SK-N-SH (cell line): Measurements from ENCODE around the gene VPS36. TPM values are rescaled to one million over a fixed set of nuclear protein-coding genes. Genes with fewer than 3 reads are reported as not detected.

Experiments
- CTCF ChIA-PET: fragments of 300-600, 350-600 bp; formaldehyde crosslinking; extraction: SDS; loops from one replicate; lab custom pipeline; 2021; lab: Yijun Ruan, JAX
- POLR2A ChIA-PET: fragments of 350-600 bp; sonication (Branson Sonifier 250); formaldehyde crosslinking; extraction: SDS; loops from one replicate; lab custom pipeline; 2020; ENCODE audit warnings: antibody characterized with exemption, inconsistent platforms; lab: Yijun Ruan, JAX
- DNase-seq: peaks from one replicate; pipeline ENCODE4 v3.0.0; 2012
- H2AFZ ChIP-seq: fragments of 200-600 bp; sonication (generic); 2 replicates; pipeline ENCODE4 v1.8.1; 2016; ENCODE audit warnings: antibody characterized with exemption, mild to moderate bottlenecking, low read depth
- H3F3A ChIP-seq: fragments of 200-600 bp; sonication (generic); replicated peaks from 2 replicates; pipeline ENCODE3; 2016; ENCODE audit warnings: antibody characterized with exemption, mild to moderate bottlenecking; ENCODE audit not compliant: insufficient read depth
- H3K27ac ChIP-seq, 2 experiments: fragments of 200-500 bp in 1 of 2; fragments of 200-600 bp in 1 of 2; sonication (Bioruptor generic) in 1 of 2; sonication (generic), shearing (Covaris generic) in 1 of 2; 2 replicates each; pipeline versions ENCODE4 v1.5.1 to v1.6.1; 2014 to 2016; ENCODE audit warnings: low read depth in 2 of 2, inconsistent platforms in 1 of 2, low read length in 1 of 2, mild to moderate bottlenecking in 1 of 2, mixed read lengths in 1 of 2
- H3K27me3 ChIP-seq: fragments of 200-600 bp; sonication (generic), shearing (Covaris generic); 2 replicates; pipeline ENCODE4 v1.6.1; 2016; ENCODE audit warnings: mixed run types; ENCODE audit not compliant: insufficient read depth
- H3K36me3 ChIP-seq, 2 experiments: fragments of 200-500 bp in 1 of 2; fragments of 200-600 bp in 1 of 2; sonication (Bioruptor generic) in 1 of 2; sonication (generic) in 1 of 2; replicated peaks in 1 of 2; 2 replicates each; pipeline versions ENCODE3 to v1.5.1; 2014 to 2016; ENCODE audit warnings: low read length in 1 of 2, mild to moderate bottlenecking in 1 of 2; ENCODE audit not compliant: insufficient read depth in 2 of 2, control insufficient read depth in 1 of 2
- H3K4me1 ChIP-seq, 2 experiments: fragments of 200-500 bp in 1 of 2; fragments of 200-600 bp in 1 of 2; sonication (Bioruptor generic) in 1 of 2; sonication (generic), shearing (Covaris generic) in 1 of 2; 2 replicates each; pipeline versions ENCODE4 v1.5.1 to v1.6.1; 2014 to 2016; ENCODE audit warnings: low read depth in 1 of 2, low read length in 1 of 2, mixed run types in 1 of 2; ENCODE audit not compliant: insufficient read depth in 2 of 2, control insufficient read depth in 1 of 2
- H3K4me2 ChIP-seq: fragments of 200-600 bp; sonication (generic), shearing (Covaris generic); 2 replicates; pipeline ENCODE4 v1.6.1; 2017; ENCODE audit warnings: mixed run types
- H3K4me3 ChIP-seq, 2 experiments: fragments of 200-500 bp in 1 of 2; fragments of 200-600 bp in 1 of 2; sonication (Bioruptor generic) in 1 of 2; sonication (generic), shearing (Covaris generic) in 1 of 2; 2 replicates each; pipeline versions ENCODE4 v1.5.1 to v1.8.1; 2014 to 2016; ENCODE audit warnings: low read depth in 2 of 2, inconsistent platforms in 1 of 2, low read length in 1 of 2, mild to moderate bottlenecking in 1 of 2, mixed read lengths in 1 of 2, moderate library complexity in 1 of 2
- H3K79me2 ChIP-seq: fragments of 200-600 bp; sonication (generic); 2 replicates; pipeline ENCODE4 v1.8.1; 2017; ENCODE audit warnings: mild to moderate bottlenecking; ENCODE audit not compliant: insufficient read depth
- H3K9ac ChIP-seq: fragments of 200-600 bp; sonication (generic); 2 replicates; pipeline ENCODE4 v1.6.1; 2017; ENCODE audit warnings: mixed run types
- H3K9me2 ChIP-seq: fragments of 200-600 bp; sonication (generic); 2 replicates; pipeline ENCODE4 v1.6.1; 2017; ENCODE audit warnings: mixed run types
- H3K9me3 ChIP-seq: fragments of 200-600 bp; sonication (generic); 2 replicates; pipeline ENCODE4 v1.6.1; 2017; ENCODE audit warnings: mixed run types, mild to moderate bottlenecking, moderate library complexity
- H4K20me1 ChIP-seq: fragments of 200-600 bp; sonication (generic); 2 replicates; pipeline ENCODE4 v1.6.1; 2017; ENCODE audit warnings: mild to moderate bottlenecking, mixed run types; ENCODE audit not compliant: insufficient read depth
- CTCF ChIP-seq: fragments of 200-600 bp; sonication (generic); IDR thresholded peaks from 2 replicates; pipeline ENCODE4 v1.6.1; 2017; ENCODE audit warnings: antibody characterized with exemption, mild to moderate bottlenecking, moderate library complexity
- EZH2phosphoT487 ChIP-seq: fragments of 200-600 bp; sonication (generic); IDR thresholded peaks from 2 replicates; pipeline ENCODE4 v1.6.1; 2017; ENCODE audit warnings: low read depth, mixed run types, mild to moderate bottlenecking, antibody characterized with exemption, moderate library complexity, borderline replicate concordance
- FOXJ3 ChIP-seq: sonication (generic); formaldehyde crosslinking; IDR thresholded peaks from 2 replicates; pipeline ENCODE4 v1.5.1; 2020; ENCODE audit warnings: mild to moderate bottlenecking, missing genetic modification reagents
- GATA2 ChIP-seq: sonication (generic); formaldehyde crosslinking; IDR thresholded peaks from 2 replicates; pipeline ENCODE4 v1.5.0; 2020; ENCODE audit warnings: mild to moderate bottlenecking, missing genetic modification reagents
- JUND ChIP-seq: IDR thresholded peaks from 2 replicates; pipeline ENCODE4 v1.4.0; 2012
- MAX ChIP-seq: IDR thresholded peaks from 2 replicates; pipeline ENCODE4 v1.4.0; 2012; ENCODE audit warnings: low read depth
- MXI1 ChIP-seq: IDR thresholded peaks from 2 replicates; pipeline ENCODE4 v1.6.1; 2012; ENCODE audit warnings: mild to moderate bottlenecking, low read depth, low read length, improper control_type of control experiment
- NFIC ChIP-seq: IDR thresholded peaks from 2 replicates; pipeline ENCODE4 v1.4.0; 2012; ENCODE audit warnings: borderline replicate concordance
- POLR2AphosphoS5 ChIP-seq: IDR thresholded peaks from 2 replicates; pipeline ENCODE4 v1.6.1; 2012; ENCODE audit warnings: low read depth, low read length
- RCOR1 ChIP-seq: fragments of 150-350 bp; IDR thresholded peaks from 2 replicates; pipeline ENCODE4 v1.6.1; 2017; ENCODE audit warnings: antibody characterized with exemption, low read length
- REST ChIP-seq: IDR thresholded peaks from 2 replicates; pipeline ENCODE4 v1.6.1; 2012; ENCODE audit warnings: mild to moderate bottlenecking, low read depth, low read length, moderate library complexity
- SIN3A ChIP-seq: IDR thresholded peaks from 2 replicates; pipeline ENCODE4 v1.6.1; 2012; ENCODE audit warnings: low read depth, mild to moderate bottlenecking, low read length, moderate library complexity, borderline replicate concordance
- TAF1 ChIP-seq: IDR thresholded peaks from 2 replicates; pipeline ENCODE4 v1.6.1; 2012; ENCODE audit warnings: low read depth, mild to moderate bottlenecking, low read length, moderate library complexity, borderline replicate concordance
- TCF12 ChIP-seq: IDR thresholded peaks from 2 replicates; pipeline ENCODE4 v1.4.0; 2012
- TEAD4 ChIP-seq: IDR thresholded peaks from 2 replicates; pipeline ENCODE4 v1.4.0; 2012; ENCODE audit warnings: mild to moderate bottlenecking, borderline replicate concordance; ENCODE audit not compliant: insufficient read depth
- USF1 ChIP-seq: IDR thresholded peaks from 2 replicates; pipeline ENCODE4 v1.4.0; 2012; ENCODE audit warnings: low read depth, borderline replicate concordance
- ZBTB33 ChIP-seq: IDR thresholded peaks from 2 replicates; pipeline ENCODE4 v1.4.0; 2012; ENCODE audit warnings: low read depth, borderline replicate concordance
- WGBS: methylation state at CpG from one replicate; pipeline ENCODE4 v1.1.6; 2017; ENCODE audit warnings: low lambda C conversion rate; 5-methylcytosine and 5-hydroxymethylcytosine counted together
- polyA plus RNA-seq, 3 experiments: library from polyadenylated mRNA; depleted of rRNA; stranded (reverse); fragments of >200 nt; gene quantifications; 2 replicates each; pipeline ENCODE4 v1.2.3, GENCODE V29; 2012

VPS36 gene
- polyA plus RNA-seq, 1 of the 3 experiments (the other 2 are of a cell fraction): 9.9 TPM

GRCh38 chr13:52387721-52388120, 62.7 kb downstream of the VPS36 start:
- H3K79me2 ChIP-seq: no peaks in the 10 kb centered on the region

GRCh38 chr13:52385870-52386269, 64.6 kb downstream of the VPS36 start:
- no peak for TF ChIP-seq EZH2phosphoT487
- no peak for TF ChIP-seq FOXJ3 (CRISPR knock-in tag)
- TF ChIP-seq TCF12: no peak
- no peak for TF ChIP-seq ZBTB33
- TF ChIP-seq JUND: no peak
- TF ChIP-seq TEAD4: no peak
- no peak for TF ChIP-seq POLR2AphosphoS5
- no peak for TF ChIP-seq GATA2 (CRISPR knock-in tag)
- TF ChIP-seq SIN3A: no peak
- TF ChIP-seq MAX: no peak
- no peak for TF ChIP-seq NFIC
- TF ChIP-seq CTCF: no peak
- no peak for TF ChIP-seq TAF1
- TF ChIP-seq MXI1: no peak
- no peak for TF ChIP-seq USF1
- no peak for TF ChIP-seq REST
- no peak for TF ChIP-seq RCOR1
- Histone ChIP-seq H3K79me2 (no peaks in the 10 kb centered on the region; the same call in 1 of the 2 replicates), H3K9me2 (no peaks in the 10 kb centered on the region), H4K20me1 (no peaks in the 10 kb centered on the region), H3K4me1 (no peaks in the 10 kb centered on the region), H3K9ac (no peak overlapping the region), H3K36me3 (no peaks in the 10 kb centered on the region), H3K27me3 (no peaks in the 10 kb centered on the region), H2AFZ (no peak overlapping the region), H3K9me3 (no peaks in the 10 kb centered on the region), H3K4me2 (no peak overlapping the region), H3K27ac (no peak overlapping the region), H3K4me3 (no peak overlapping the region), H3F3A (no peaks in the 10 kb centered on the region)
- POLR2A ChIA-PET: no interaction called here
- DNase-seq: no peak
- WGBS: 92% methylated on average over 4 of the region's 4 CpGs
- CTCF ChIA-PET: interaction anchor here (1.2 kb wide), 1 partner anchor 65 kb away, joined by 3 read pairs; no protein-coding TSS in a partner anchor

More at GRCh38 chr13:52387721-52388120, 62.7 kb downstream of the VPS36 start:
- Histone ChIP-seq H2AFZ (no peak overlapping the region), H3K27me3 (no peaks in the 10 kb centered on the region), H3K9ac (no peak overlapping the region), H3K9me3 (no peaks in the 10 kb centered on the region), H3F3A (no peaks in the 10 kb centered on the region), H3K4me3 (no peak overlapping the region), H3K9me2 (no peaks in the 10 kb centered on the region), H3K4me1 (no peaks in the 10 kb centered on the region), H3K36me3 (no peaks in the 10 kb centered on the region)
- POLR2A ChIA-PET: no interaction called here
- no peak for DNase-seq
- TF ChIP-seq POLR2AphosphoS5: no peak
- TF ChIP-seq, all 33 proteins: peak for 0
- CTCF ChIA-PET: interaction anchor here (0.5 to 0.7 kb wide), 2 partner anchors 63 to 193 kb away, joined by 4 read pairs; no protein-coding TSS in a partner anchor
- Histone ChIP-seq H3K27ac (no peak overlapping the region), H3K4me2 (no peak overlapping the region), H4K20me1 (no peaks in the 10 kb centered on the region)
